MM.1S (cell line): Measurements from ENCODE around the gene KIZ.

Experiments
- EZH2 ChIP-seq: fragments of 300-600 bp; sonication (generic); optimal IDR thresholded peaks from 2 replicates; pipeline ENCODE3; 2017; ENCODE audit warnings: low read depth, mild to moderate bottlenecking, antibody characterized with exemption, low read length, mixed read lengths
- EZH2phosphoT487 ChIP-seq: fragments of 300-600 bp; sonication (generic); IDR thresholded peaks from 2 replicates; pipeline ENCODE4 v1.6.1; 2018; ENCODE audit warnings: antibody characterized with exemption, low read length
- TF ChIP-seq, protein P1 (sequence below): fragments of 300-600 bp; sonication (generic); IDR thresholded peaks from 2 replicates; pipeline ENCODE4 v1.5.1; 2016; ENCODE audit warnings: antibody characterized with exemption, low read length, mixed read lengths

DNA sequence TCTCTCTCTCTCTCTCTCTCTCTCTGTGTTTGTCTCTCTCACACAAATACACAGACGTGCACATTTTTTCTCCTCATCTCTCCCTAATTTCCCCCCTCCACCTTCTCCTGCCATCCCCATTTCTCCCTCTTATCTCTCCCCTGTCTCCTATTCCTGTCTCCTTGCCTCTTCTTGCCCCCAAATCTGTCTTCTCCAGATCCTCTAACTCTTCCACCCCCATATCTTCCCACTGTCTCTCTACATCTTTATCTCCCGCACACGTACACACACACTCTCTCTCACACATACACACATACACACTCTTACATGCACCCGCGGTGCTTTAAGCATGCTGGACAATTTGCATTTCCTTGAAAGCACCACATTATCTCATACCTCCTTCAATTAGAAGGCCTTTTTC, 15.9 kb downstream of the KIZ start:
- TF ChIP-seq, protein P1, sequence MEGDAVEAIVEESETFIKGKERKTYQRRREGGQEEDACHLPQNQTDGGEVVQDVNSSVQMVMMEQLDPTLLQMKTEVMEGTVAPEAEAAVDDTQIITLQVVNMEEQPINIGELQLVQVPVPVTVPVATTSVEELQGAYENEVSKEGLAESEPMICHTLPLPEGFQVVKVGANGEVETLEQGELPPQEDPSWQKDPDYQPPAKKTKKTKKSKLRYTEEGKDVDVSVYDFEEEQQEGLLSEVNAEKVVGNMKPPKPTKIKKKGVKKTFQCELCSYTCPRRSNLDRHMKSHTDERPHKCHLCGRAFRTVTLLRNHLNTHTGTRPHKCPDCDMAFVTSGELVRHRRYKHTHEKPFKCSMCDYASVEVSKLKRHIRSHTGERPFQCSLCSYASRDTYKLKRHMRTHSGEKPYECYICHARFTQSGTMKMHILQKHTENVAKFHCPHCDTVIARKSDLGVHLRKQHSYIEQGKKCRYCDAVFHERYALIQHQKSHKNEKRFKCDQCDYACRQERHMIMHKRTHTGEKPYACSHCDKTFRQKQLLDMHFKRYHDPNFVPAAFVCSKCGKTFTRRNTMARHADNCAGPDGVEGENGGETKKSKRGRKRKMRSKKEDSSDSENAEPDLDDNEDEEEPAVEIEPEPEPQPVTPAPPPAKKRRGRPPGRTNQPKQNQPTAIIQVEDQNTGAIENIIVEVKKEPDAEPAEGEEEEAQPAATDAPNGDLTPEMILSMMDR = no peak
- no peak for TF ChIP-seq EZH2
- TF ChIP-seq EZH2phosphoT487 = no peak
